Mesendoderm (in vitro differentiated cells): ENCODE measurements around the gene MTHFD1L.
"Not testable (repeated sequence)": the region's sequence is repeated elsewhere in the genome, so short reads cannot be mapped to it uniquely, and the experiment has no call there.

ENCODE experiments used
- DNase-seq: peaks from one replicate; pipeline ENCODE4 v3.0.0; 2013
- H2AK5ac ChIP-seq: 2 replicates; pipeline ENCODE4 v1.6.1; 2013; ENCODE audit warnings: low read length, inconsistent platforms
- H2BK120ac ChIP-seq: 2 replicates; pipeline ENCODE4 v1.6.1; 2013; ENCODE audit warnings: low read depth, mild to moderate bottlenecking, low read length, moderate library complexity, mixed read lengths
- H2BK15ac ChIP-seq: replicated peaks from 2 replicates; pipeline ENCODE4 v1.6.1; 2013; ENCODE audit warnings: low read depth, mild to moderate bottlenecking, moderate library complexity
- H2BK5ac ChIP-seq: 2 replicates; pipeline ENCODE4 v1.6.1; 2013; ENCODE audit warnings: low read length, inconsistent platforms
- H3K18ac ChIP-seq: 2 replicates; pipeline ENCODE4 v1.6.1; 2013; ENCODE audit warnings: mild to moderate bottlenecking, low read length, mixed read lengths
- H3K23ac ChIP-seq: one replicate; pipeline ENCODE4 v1.6.1; 2013; ENCODE audit warnings: low read length
- H3K27ac ChIP-seq: 2 replicates; pipeline ENCODE4 v1.5.1; 2013; ENCODE audit warnings: low read depth, mild to moderate bottlenecking, inconsistent platforms, low read length, moderate library complexity
- H3K27me3 ChIP-seq: 2 replicates; pipeline ENCODE4 v1.6.1; 2013; ENCODE audit warnings: low read length, control low read depth, mild to moderate bottlenecking, inconsistent platforms; ENCODE audit not compliant: insufficient read depth, poor library complexity
- H3K36me3 ChIP-seq: 2 replicates; pipeline ENCODE4 v1.6.1; 2013; ENCODE audit warnings: low read length, inconsistent platforms; ENCODE audit not compliant: control insufficient read depth, insufficient read depth
- H3K4ac ChIP-seq: one replicate; pipeline ENCODE4 v1.6.1; 2013; ENCODE audit warnings: low read depth, mild to moderate bottlenecking, low read length, moderate library complexity
- H3K4me1 ChIP-seq: 2 replicates; pipeline ENCODE4 v1.6.1; 2013; ENCODE audit warnings: low read depth, low read length, inconsistent platforms; ENCODE audit not compliant: control insufficient read depth
- H3K4me2 ChIP-seq: 2 replicates; pipeline ENCODE4 v1.6.1; 2013; ENCODE audit warnings: low read length
- H3K4me3 ChIP-seq: 2 replicates; pipeline ENCODE4 v1.5.1; 2013; ENCODE audit warnings: mild to moderate bottlenecking, low read length
- H3K56ac ChIP-seq: one replicate; pipeline ENCODE4 v1.6.1; 2013; ENCODE audit warnings: low read length
- H3K79me1 ChIP-seq: 2 replicates; pipeline ENCODE4 v1.6.1; 2013; ENCODE audit warnings: low read length, inconsistent platforms
- H3K79me2 ChIP-seq: 2 replicates; pipeline ENCODE4 v1.6.1; 2013; ENCODE audit warnings: mild to moderate bottlenecking, low read length; ENCODE audit not compliant: control insufficient read depth, insufficient read depth
- H3K9ac ChIP-seq: 2 replicates; pipeline ENCODE4 v1.6.1; 2013; ENCODE audit warnings: low read length, inconsistent platforms
- H4K5ac ChIP-seq: one replicate; pipeline ENCODE4 v1.6.1; 2013; ENCODE audit warnings: low read length
- H4K8ac ChIP-seq: one replicate; pipeline ENCODE4 v1.6.1; 2013; ENCODE audit warnings: low read depth, mild to moderate bottlenecking, control low read depth, low read length, moderate library complexity
- WGBS: extraction: QIAGEN DNeasy Blood & Tissue Kit; methylation state at CpG from one replicate; pipeline ENCODE4 v1.1.7; 2013; ENCODE audit warnings: low lambda C conversion rate, missing lambda C conversion rate; ENCODE audit not compliant: insufficient coverage; ENCODE audit errors: extremely low coverage; 5-methylcytosine and 5-hydroxymethylcytosine counted together

The MTHFD1L gene

GRCh38 chr6:150857945-150858308, 7.6 kb upstream of the MTHFD1L start:
- H3K4me2 ChIP-seq = no peak overlapping the region

GRCh38 chr6:150861448-150862168, 3.9 kb upstream of the MTHFD1L start:
- not testable (repeated sequence) for H3K4me2 ChIP-seq, H4K8ac ChIP-seq, H3K36me3 ChIP-seq, H2BK120ac ChIP-seq, H3K9ac ChIP-seq, H3K4me3 ChIP-seq, H3K79me2 ChIP-seq, H3K56ac ChIP-seq, H3K4me1 ChIP-seq, H3K23ac ChIP-seq, H2BK5ac ChIP-seq, H3K27ac ChIP-seq, H4K5ac ChIP-seq, H3K79me1 ChIP-seq, H3K27me3 ChIP-seq, H2AK5ac ChIP-seq, H3K4ac ChIP-seq, H3K18ac ChIP-seq, H2BK15ac ChIP-seq
- DNase-seq = peak; percentile 18
- no CpG with 5 or more reads among the region's 8 CpGs for WGBS

More at GRCh38 chr6:150857945-150858308, 7.6 kb upstream of the MTHFD1L start:
- no peaks in the 10 kb centered on the region for H3K79me1 ChIP-seq
- peak overlapping the region; percentile 57 for H3K4ac ChIP-seq
- H3K36me3 ChIP-seq = no peaks in the 10 kb centered on the region
- no peaks in the 10 kb centered on the region for H3K4me1 ChIP-seq
- H3K27me3 ChIP-seq = no peaks in the 10 kb centered on the region
- H4K5ac ChIP-seq = no peak overlapping the region
- DNase-seq = no peak
- H3K56ac ChIP-seq = no peak overlapping the region
- no peak overlapping the region for H3K27ac ChIP-seq
- no peak overlapping the region for H2BK15ac ChIP-seq
- no CpG with 5 or more reads among the region's 2 CpGs for WGBS
- H4K8ac ChIP-seq = no peak overlapping the region
- H3K9ac ChIP-seq = no peak overlapping the region
- H2AK5ac ChIP-seq = no peak overlapping the region
- H3K79me2 ChIP-seq = no peaks in the 10 kb centered on the region
- H2BK120ac ChIP-seq = peak overlapping the region; percentile 89
- peak overlapping the region; percentile 16 for H3K18ac ChIP-seq
- H2BK5ac ChIP-seq = no peak overlapping the region
- no peak overlapping the region for H3K23ac ChIP-seq
- H3K4me3 ChIP-seq = no peak overlapping the region

GRCh38 chr6:150863213-150863928, 2.1 kb upstream of the MTHFD1L start:
- H3K27ac ChIP-seq = no peak overlapping the region
- H3K4me1 ChIP-seq = peaks cover 2% of the 10 kb centered on the region
- H3K79me1 ChIP-seq = peaks cover 1% of the 10 kb centered on the region
- H2BK5ac ChIP-seq = no peak overlapping the region
- H2BK15ac ChIP-seq = no peak overlapping the region
- no CpG with 5 or more reads among the region's 7 CpGs for WGBS
- no peak overlapping the region for H2BK120ac ChIP-seq
- no peak overlapping the region for H3K4me3 ChIP-seq
- no peak overlapping the region for H4K5ac ChIP-seq
- H2AK5ac ChIP-seq = no peak overlapping the region
- H3K36me3 ChIP-seq = no peaks in the 10 kb centered on the region
- no peak for DNase-seq
- H3K23ac ChIP-seq = no peak overlapping the region
- H3K56ac ChIP-seq = no peak overlapping the region
- no peak overlapping the region for H3K18ac ChIP-seq
- H3K27me3 ChIP-seq = no peaks in the 10 kb centered on the region
- no peak overlapping the region for H3K4me2 ChIP-seq
- no peak overlapping the region for H4K8ac ChIP-seq
- H3K4ac ChIP-seq = no peak overlapping the region
- H3K79me2 ChIP-seq = peaks cover 16% of the 10 kb centered on the region
- H3K9ac ChIP-seq = no peak overlapping the region

- no peak overlapping the region for H3K23ac ChIP-seq
- H3K18ac ChIP-seq = no peak overlapping the region
- no peak overlapping the region for H3K4ac ChIP-seq
- no peak overlapping the region for H2AK5ac ChIP-seq
- H3K79me2 ChIP-seq = peaks cover 31% of the 10 kb centered on the region
- DNase-seq = no peak
- no CpG with 5 or more reads among the region's 5 CpGs for WGBS
- H2BK5ac ChIP-seq = peak overlapping the region; percentile 79
- H3K27me3 ChIP-seq = no peaks in the 10 kb centered on the region
- H3K9ac ChIP-seq = peak overlapping the region; percentile 96
- H2BK15ac ChIP-seq = no peak overlapping the region
- H4K8ac ChIP-seq = no peak overlapping the region
- H3K4me3 ChIP-seq = peak overlapping the region; percentile 56
- H3K56ac ChIP-seq = peak overlapping the region; percentile 99
- peaks cover 1% of the 10 kb centered on the region for H3K79me1 ChIP-seq
- no peak overlapping the region for H4K5ac ChIP-seq
- no peak overlapping the region for H2BK120ac ChIP-seq
- peak overlapping the region; percentile 99 for H3K4me2 ChIP-seq
- H3K36me3 ChIP-seq = no peaks in the 10 kb centered on the region
- H3K27ac ChIP-seq = no peak overlapping the region
- peaks cover 2% of the 10 kb centered on the region for H3K4me1 ChIP-seq
These were observed 478 bp upstream of the MTHFD1L start for GRCh38 chr6:150865043-150865405.

GRCh38 chr6:150866147-150866990, 867 bp downstream of the MTHFD1L start:
- peak overlapping the region; percentile 94 for H3K18ac ChIP-seq
- peak overlapping the region; percentile 70 for H3K4me2 ChIP-seq
- peaks cover 2% of the 10 kb centered on the region for H3K4me1 ChIP-seq
- peak overlapping the region; percentile 95 for H2BK120ac ChIP-seq
- peak overlapping the region; percentile 76 for H2BK5ac ChIP-seq
- H4K5ac ChIP-seq = no peak overlapping the region
- DNase-seq = peak; percentile 94
- no peak overlapping the region for H4K8ac ChIP-seq
- WGBS = no CpG with 5 or more reads among the region's 95 CpGs
- H2AK5ac ChIP-seq = peak overlapping the region; percentile 74
- H3K56ac ChIP-seq = peak overlapping the region; percentile 99
- peaks cover 1% of the 10 kb centered on the region for H3K79me1 ChIP-seq
- peak overlapping the region; percentile 98 for H3K9ac ChIP-seq
- peaks cover 40% of the 10 kb centered on the region for H3K79me2 ChIP-seq
- H3K23ac ChIP-seq = peak overlapping the region; percentile 99
- H3K27ac ChIP-seq = peak overlapping the region; percentile 98
- H3K4ac ChIP-seq = peak overlapping the region; percentile 93
- peak overlapping the region; percentile 92 for H3K4me3 ChIP-seq
- no peak overlapping the region for H2BK15ac ChIP-seq
- no peaks in the 10 kb centered on the region for H3K36me3 ChIP-seq
- no peaks in the 10 kb centered on the region for H3K27me3 ChIP-seq
